ENCODE data around the gene LSM14A.
"Not testable (repeated sequence)": the region's sequence is repeated elsewhere in the genome, so short reads cannot be mapped to it uniquely, and the experiment has no call there.

The LSM14A gene

DNA sequence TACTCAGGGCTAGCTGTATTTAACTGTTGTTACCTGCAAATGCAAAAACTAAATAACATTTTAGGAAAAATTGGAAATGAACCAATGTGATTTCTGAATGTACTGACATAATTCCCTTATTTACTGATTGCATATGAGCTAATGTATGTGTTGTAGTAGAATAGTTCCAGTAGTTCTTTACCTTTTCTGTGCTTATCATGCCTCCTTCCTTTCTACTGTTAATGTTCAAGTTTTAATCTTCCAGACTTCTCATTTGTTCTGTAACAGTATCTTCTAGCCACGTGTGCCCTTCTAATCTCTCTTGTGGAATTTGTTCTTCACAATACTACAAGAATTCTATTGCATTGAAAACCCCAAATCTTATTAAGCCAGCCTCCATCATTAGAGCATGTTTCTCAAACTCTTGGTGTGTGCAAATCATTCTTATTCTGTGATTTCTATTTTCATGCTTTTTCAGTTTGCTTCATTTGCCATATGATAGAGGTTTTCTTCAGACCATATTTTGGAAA is 17.7 kb downstream of the LSM14A start:
- no peak for DNase-seq (ENCODE audit: low read depth in 2 of 2)

DNA sequence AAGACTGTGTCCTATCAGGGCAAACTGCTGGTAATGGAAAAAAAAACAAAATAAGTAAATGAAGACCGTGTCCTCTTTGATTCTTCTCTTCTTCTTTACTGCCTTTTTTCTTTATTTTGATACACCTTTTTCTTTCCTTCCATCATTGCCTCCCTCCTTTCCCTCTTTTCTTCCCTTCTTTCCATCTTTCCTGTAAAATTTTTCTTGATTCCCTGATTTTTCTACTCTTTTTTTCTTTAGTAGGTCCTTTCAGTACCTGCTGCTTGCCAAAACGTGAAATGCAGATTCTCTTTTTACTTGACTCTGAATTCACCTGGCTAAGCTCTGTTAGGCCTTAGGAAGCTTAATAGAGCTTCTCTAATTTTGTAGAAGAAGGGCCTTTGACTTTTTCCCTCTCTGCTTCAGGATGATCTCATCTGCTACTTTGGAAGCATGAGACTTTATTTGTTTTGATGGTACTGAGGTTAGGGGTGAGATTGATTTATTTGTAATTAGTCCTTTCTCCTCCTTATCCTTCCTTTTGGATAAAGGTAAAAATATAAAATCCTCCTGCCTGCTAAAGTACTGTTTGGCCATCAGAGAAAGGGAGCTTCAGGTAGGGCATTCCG is 19.2 kb downstream of the LSM14A start:
- DNase-seq (ENCODE audit: low read depth in 2 of 2), result no peak

DNA sequence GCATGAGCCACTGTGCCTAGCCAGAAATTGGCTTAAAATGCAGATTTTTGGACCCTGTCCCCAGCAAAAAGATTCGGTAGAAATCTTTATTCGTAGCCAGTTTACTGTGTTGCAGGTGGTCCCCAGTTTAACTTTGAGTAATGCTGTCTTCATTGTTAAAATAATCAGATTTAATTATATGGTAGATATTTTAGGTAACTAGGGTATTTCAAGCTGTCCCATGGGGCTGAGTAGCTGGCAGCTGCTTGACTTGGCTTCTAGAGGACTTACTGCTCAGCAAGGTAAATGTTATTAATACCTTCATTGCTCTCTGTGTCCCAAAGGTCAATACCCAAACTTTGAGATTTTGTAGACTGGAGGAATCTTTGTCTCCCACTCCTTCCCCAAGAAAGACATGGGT is 21.1 kb downstream of the LSM14A start:
- DNase-seq (ENCODE audit: low read depth in 2 of 2), result no peak

DNA sequence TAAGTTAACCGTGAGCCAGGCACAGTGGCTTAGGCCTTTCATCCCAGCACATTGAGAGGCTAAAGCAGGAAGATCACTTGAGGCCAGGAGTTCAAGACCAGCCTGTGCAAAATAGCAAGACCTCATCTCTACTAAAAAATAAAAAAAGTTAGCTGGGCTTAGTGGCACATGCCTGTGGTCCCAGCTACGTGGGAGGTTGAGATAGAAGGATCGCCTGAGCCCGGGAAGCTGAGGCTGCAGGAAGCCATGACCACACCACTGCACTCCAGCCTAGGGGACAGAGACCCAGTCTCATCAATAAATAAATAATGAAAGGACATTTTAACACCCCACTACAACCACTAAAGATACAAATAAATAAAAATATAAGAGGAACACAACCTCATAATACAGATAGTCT is 21.6 kb downstream of the LSM14A start:
- DNase-seq (ENCODE audit: low read depth in 2 of 2), result no peak

DNA sequence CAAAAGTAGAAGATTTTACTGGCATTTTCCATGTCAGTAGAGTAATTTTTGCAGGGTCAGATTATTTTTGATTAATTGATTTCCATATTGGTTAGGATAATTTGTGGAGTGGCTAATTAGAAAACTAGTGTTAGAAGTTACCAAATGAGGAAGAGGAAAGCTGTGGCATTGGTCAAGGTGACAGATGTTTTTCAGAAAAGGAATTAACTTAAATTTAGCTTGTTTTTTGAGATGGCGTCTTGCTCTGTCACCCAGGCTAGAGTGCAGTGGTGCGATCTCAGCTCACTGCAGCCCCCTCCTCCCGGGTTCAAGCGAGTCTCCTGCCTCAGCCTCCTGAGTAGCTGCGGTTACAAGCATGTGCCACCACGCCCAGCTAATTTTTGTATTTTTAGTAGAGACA is 28.8 kb downstream of the LSM14A start:
- DNase-seq (ENCODE audit: low read depth in 2 of 2), result no peak

DNA sequence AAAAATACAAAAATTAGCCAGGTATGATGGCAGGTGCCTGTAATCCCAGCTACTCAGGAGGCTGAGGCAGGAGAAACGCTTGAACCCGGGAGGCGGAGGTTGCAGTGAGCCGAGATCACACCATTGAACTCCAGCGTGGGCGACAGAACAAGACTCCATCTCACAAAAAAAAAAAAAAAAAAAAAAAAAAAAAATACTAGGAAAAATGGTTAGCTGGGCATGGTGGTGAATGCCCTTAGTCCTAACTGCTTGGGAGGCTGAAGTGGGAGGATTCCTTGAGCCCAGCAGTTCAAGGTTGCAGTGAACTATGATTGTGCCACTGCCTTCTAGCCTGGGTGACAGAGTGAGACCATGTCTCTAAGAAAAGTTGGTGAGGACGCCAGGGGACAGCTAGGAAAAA is 33.0 kb downstream of the LSM14A start:
- not testable (repeated sequence) for DNase-seq (ENCODE audit: low read depth in 2 of 2)

DNA sequence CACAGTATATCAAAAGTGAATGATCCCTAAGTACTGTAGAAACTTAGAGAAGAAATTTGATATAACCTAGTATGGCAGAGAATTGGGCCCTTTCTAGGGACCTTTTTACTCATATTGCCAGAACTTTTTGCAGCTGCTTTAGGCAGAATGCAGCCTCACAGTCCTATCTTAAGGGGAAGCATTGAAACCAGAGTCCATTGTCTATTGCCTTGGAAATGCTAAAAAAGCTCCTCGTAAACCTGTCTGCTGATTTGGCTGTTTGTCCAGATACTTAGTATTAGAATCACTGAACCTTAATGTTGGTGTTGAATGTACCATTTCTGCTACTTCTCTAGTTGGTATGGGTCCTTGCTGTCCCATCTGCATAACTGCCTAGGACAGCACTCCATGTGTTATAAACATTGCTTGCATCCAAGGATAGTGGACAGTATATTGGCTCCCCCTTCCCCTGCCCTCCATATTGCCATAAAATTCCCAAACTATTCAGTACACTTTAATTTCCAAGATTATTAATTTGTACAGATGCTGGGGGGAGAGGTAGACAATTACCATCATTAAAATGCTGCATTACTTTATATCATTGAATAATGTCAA is 36.1 kb downstream of the LSM14A start:
- DNase-seq (ENCODE audit: low read depth in 2 of 2), result no peak

DNA sequence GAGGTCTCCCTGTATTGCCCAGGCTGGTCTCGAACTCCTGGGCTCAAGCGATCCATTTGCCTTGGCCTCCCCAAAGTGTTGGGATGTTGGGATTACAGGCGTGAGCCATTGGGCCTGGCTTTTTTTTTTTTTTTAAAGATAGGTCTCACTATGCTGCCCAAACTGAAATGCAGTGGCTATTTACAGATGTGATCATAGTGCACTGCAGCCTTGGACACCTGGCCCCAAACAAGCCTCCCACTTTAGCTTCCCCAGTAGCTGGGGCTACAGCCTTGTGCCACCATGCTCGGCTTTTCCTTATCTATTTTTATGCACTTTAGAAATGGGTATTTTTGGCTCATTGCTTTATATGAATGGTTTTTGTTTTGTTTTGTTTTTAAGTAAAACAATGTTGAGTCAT is 37.4 kb downstream of the LSM14A start:
- no peak for DNase-seq (ENCODE audit: low read depth in 2 of 2)

DNA sequence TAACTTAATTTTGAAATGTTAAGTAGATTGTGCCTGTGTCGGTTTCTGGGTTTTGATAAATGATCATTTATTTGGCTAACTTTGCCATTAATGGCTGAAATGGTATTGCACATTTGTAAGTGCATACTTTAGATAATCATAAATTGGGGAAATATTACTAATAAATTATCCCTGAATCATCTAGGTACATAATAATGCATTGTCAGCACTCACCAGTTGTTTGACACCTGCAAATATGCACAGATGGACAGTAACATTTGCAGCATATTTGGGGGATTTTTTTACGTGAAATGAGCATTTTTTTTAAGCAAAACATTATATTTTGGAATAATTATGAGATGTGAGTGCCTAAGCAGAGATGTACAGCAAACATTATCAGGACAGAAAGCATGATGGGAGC is 41.0 kb downstream of the LSM14A start:
- no peak for DNase-seq (ENCODE audit: low read depth in 2 of 2)

DNA sequence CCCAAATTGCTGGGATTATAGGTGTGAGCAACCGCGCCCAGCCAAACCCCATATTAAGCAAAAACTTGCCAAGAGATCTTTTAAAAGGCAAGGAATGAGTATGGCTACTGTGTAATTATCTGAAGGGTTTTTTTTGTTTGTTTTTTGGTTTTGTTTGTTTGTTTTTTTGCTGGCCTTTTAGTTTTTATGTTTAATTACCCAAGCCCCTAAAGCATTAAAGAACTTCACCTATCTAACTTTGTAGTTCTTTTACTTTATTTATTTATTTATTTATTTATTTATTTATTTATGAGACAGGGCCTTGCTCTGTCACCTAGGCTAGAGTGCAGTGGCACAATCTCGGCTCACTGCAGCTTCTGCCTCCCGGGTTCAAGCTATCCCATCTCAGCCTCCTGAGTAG is 41.7 kb downstream of the LSM14A start:
- DNase-seq (ENCODE audit: low read depth in 2 of 2), result no peak

DNA sequence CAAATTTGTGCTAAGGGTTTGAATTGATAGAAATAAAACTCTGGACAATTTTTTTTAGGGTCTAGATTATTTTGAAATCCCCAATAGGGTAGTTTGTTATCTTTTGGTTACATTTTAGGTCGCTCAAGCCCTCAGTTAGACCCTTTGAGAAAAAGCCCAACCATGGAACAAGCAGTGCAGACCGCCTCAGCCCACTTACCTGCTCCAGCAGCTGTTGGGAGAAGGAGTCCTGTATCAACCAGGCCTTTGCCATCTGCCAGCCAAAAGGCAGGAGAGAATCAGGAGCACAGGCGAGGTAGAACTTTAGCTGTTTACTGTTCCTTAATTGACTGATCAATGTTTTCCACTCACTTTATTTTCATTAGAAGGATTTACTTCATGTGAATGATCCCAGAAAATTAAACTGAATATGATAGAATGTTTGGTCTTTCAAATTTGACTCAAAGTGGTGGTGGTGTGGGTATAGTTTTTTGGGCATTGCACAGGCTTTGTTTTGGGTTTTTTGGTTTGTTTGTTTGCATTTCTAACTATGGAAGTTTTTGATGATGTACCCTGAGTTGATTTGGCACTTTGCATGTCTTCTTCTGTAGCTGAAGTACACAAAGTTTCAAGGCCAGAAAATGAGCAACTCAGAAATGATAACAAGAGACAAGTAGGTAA is 42.8 kb downstream of the LSM14A start:
- no peak for DNase-seq (ENCODE audit: low read depth in 2 of 2)

DNA sequence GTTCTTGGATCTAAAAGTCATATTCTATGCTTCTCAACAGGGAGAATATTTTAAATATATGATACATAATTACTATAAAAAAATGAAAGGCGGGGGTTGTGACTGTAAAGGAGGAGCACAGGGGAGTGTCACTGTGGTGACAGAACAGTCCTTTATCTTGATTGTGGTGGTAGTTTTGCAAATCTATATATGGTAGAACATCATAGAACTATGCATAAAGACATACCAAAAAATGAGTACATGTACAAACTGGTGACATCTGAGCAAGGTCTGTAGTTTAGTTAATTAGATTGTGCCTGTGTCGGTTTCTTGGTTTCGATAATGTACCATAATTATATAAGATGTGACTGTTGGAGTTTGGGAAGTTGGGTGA is 43.3 kb downstream of the LSM14A start:
- DNase-seq (ENCODE audit: low read depth in 2 of 2), result no peak

DNA sequence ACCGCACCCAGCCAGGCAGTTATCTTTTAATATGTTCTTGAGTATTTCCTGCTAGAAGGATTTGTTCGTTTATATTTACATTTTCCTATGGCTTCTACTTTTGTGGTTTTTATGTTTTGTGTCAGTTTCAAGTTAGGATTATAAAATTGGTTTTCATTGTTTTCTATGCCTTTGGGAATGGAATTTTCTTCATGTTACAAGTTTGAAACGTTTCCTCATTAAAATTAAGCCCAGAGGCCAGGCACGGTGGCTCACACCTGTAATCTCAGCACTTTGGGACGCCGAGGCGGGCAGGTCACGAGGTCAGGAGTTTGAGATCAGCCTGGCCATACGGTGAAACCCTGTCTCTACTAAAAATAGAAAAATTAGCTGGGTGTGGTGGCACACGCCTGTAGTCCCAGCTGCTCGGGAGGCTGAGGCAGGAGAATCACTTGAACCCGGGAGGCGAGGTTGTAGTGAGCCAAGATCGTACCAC is 44.5 kb downstream of the LSM14A start:
- DNase-seq (ENCODE audit: low read depth in 2 of 2), result not testable (repeated sequence)

DNA sequence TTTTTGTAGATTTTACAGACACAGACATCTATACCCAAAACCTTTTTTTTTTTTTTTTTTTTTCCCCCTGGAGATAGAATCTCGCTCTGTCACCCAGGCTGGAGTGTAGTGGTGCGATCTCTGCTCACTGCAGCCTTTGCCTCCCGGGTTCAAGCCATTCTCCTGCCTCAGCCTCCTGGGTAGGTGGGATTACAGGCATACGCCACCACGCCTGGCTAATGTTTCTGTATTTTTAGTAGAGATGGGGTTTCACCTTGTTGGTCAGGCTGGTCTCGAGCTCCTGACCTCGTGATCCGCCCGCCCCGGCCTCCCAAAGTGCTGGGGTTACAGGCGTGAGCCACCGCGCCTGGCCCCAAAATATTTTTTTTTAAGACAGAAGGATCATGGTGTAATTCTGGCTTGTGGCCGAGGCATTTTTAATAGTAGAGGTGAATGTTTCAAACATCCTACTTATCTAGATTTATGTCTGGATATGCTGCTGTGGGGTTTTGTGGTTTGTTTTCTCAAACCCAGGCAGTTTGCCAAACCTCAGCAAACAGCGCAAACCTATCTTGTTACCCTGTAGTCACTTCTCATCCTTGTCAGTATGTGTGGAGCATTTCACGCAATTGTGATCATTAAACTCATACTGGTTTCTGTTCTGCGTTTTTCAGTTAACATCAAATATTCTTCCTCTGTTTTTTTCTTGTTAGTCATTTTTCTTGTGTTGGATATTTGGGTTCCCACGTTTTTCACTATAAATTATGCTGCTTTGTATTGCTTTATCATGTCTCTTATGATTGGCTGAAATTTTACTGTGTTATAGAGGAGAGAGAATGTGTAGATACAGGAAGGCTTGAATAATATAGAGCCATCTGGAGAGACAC is 45.9 kb downstream of the LSM14A start:
- DNase-seq (ENCODE audit: low read depth in 2 of 2), result peak; percentile 34 to 36

DNA sequence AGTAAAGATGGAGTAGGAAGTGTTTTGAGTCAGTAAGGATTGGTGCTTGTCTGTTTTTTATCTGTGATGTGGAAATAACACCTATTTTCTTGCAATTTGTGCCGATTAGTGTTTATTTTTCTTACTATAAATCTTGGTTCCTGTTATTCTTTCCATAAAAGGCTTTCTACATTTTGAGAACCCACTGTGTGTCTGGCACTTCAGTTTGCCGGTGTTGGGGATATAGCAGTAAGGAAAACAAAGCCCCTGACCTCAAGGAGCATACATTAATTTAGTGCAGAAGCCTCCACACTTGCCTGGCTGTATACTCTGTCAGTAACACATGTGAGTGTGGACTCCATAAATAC is 46.5 kb downstream of the LSM14A start:
- DNase-seq (ENCODE audit: low read depth in 2 of 2), result no peak

DNA sequence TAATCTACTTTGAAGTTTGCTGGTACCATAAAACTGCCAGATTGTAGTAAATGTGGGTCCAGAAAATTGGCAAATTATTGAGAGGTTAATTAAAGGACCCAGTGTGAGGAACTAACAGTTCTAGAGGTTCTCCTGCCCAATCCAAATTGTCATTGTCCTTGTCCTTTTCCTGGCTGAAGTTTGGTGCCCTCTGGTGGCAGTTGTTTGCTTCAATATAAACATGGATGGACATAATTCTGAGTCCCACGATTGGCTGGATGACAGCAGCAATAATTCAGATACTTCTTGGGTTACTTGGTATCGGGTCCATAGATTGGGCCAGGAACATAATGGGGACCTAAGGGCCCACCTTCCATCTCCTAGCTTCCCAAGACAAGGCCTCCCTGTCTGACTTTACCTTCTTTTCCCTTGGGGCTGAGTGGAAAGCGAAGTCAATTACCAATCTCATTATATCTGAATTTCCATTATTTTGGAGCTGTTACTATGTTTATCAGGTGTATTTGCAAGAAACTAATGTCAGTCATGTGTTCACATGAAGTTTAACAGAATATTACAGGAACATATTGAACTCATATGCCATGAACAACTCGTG is 48.3 kb downstream of the LSM14A start:
- peak; percentile 51 to 53 for DNase-seq (ENCODE audit: low read depth in 2 of 2)

DNA sequence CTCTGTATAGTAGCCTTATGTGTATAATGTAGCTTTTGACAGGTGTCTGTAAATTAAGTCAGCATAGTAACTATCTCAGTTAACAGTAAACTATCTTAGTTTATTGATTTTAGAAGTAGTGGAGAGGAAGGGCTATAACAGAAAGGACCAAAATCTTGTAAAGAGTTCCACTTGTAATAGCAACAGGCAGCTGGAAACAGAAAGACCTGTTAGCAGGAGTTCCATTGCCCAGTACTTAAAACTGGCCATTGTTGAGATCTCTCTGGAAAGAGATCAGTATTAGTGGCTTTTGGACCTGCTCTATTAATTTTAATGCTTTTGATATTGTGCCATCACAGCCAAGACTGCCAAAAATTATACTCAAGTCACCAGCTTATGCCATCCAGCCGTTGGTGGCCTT is 50.1 kb downstream of the LSM14A start:
- DNase-seq (ENCODE audit: low read depth in 2 of 2), result no peak

DNA sequence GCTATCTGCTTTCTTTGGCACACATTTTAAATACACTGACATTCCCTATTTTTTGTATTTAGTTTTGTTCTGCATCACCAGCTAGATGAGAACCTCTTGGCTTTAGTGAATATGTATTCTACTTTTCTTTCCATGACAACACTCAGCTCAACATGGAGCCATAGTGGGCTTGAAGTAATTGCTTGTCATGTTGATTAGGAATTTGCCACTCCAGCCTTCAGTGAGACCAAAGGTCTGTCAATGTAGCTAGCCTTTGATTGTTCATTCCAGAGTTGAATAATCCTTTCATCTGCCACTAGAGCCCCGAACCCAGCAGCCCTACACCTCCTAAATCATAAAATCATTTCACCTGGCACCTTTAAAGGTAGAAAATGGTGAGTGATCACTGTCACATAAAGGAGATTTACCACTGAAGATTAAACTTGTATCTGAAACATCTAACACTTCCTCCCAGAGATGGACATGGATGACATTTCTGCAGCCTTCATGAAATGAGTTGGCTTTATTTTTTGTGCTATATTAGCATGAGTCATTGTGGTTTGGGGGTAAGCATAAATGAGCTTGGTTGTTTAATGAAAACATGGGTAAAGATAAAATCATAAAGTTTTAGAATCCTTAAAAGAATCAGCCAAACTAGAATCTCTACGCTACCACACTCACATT is 52.8 kb downstream of the LSM14A start:
- DNase-seq (ENCODE audit: low read depth in 2 of 2), result no peak

DNA sequence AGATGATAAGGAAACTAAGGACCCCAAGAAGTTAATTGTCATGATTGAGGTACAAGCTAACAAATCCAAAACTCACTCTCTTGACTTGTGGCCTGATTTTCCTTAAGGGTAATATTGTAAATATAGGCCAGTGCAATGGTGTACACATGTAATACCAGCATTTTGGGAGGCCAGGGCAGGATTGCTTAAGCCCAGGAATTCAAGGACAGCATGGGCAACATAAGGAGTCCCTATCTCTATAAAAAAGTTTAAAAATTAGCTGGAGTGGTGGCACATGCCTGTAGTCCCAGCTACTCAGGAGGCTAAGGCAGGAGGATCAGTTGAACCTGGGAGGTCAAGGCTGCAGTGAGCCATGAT is 53.3 kb downstream of the LSM14A start:
- DNase-seq (ENCODE audit: low read depth in 2 of 2), result no peak

DNA sequence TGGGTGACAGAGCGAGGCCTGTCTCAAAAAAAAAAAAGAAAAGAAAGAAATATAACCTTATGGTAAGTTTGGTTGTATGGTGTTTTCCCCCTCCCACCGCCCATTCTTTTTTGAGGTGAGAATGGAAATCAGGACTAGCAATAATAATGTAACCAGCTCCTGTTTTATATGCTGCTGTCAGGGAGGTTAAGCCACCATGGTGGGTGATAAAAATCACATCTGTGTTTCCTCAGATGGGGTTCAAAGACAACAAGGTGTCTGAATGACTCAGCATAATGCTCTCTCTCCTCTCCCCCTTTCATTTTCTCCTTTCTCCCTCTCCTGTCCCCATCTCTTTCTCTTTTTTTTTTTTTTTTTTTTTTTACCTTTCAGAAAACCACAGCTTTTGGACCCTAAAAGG is 53.7 kb downstream of the LSM14A start:
- no peak for DNase-seq (ENCODE audit: low read depth in 2 of 2)

DNA sequence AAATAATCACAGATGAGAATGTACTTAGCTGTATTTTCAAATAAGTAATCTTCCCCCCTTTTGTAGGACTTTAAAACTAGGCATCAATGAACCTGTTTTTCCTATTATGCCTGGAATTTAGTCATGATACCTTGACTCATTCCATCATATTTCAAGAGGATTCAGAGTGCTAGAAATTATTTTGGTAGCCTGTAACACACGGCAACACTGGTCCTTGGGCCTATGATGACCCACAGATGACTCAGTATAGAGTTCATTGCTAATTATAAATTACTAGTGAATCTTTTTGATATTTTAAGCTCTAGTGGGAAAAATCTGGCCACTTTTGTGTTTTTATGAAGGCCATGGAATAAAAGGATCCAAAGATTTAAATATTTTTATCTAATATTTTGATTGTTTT is 56.0 kb downstream of the LSM14A start:
- DNase-seq (ENCODE audit: low read depth in 2 of 2), result no peak

DNA sequence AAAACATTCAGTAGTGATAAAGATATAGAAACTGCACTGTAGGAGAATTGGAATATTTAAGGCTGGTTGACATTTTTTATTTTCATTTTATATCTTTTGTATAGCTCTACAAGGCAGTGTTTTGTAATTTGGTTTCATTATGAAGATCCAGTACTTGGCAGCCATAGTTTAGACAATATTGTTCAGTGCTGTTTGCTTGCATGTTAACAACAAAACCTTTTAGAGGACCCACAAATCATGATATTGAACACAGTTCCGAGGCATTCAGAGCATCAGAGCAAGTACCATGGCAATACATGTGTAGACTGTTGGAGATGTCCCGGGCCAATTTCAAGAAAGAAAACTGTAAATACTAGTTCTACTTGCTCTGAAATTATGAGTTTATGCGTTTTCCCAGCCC is 56.5 kb downstream of the LSM14A start:
- DNase-seq (ENCODE audit: low read depth in 2 of 2), result no peak
